Fibroblast of mammary gland (primary cell): ENCODE data around the gene CHRNG.

Experiments
- DNase-seq: peaks from one replicate; pipeline ENCODE4 v3.0.0-alpha.2; 2010; ENCODE audit warnings: low read depth
- H3K4me3 ChIP-seq: 2 replicates; pipeline ENCODE4 v1.5.1; 2011; ENCODE audit warnings: low read depth, mild to moderate bottlenecking, low read length, moderate library complexity; ENCODE audit not compliant: control insufficient read depth
- TF ChIP-seq, protein P1 (sequence below): conservative IDR thresholded peaks from 2 replicates; pipeline ENCODE4 v1.5.1; 2011; ENCODE audit warnings: low read depth, low read length, inconsistent platforms; ENCODE audit not compliant: control insufficient read depth, insufficient read depth

Gene CHRNG

GRCh38 chr2:232577841-232578240 lies 38.3 kb downstream of the CHRNG start:
- DNase-seq = no peak
- TF ChIP-seq, protein P1, sequence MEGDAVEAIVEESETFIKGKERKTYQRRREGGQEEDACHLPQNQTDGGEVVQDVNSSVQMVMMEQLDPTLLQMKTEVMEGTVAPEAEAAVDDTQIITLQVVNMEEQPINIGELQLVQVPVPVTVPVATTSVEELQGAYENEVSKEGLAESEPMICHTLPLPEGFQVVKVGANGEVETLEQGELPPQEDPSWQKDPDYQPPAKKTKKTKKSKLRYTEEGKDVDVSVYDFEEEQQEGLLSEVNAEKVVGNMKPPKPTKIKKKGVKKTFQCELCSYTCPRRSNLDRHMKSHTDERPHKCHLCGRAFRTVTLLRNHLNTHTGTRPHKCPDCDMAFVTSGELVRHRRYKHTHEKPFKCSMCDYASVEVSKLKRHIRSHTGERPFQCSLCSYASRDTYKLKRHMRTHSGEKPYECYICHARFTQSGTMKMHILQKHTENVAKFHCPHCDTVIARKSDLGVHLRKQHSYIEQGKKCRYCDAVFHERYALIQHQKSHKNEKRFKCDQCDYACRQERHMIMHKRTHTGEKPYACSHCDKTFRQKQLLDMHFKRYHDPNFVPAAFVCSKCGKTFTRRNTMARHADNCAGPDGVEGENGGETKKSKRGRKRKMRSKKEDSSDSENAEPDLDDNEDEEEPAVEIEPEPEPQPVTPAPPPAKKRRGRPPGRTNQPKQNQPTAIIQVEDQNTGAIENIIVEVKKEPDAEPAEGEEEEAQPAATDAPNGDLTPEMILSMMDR = no peak
- no peak overlapping the region for H3K4me3 ChIP-seq

DNA sequence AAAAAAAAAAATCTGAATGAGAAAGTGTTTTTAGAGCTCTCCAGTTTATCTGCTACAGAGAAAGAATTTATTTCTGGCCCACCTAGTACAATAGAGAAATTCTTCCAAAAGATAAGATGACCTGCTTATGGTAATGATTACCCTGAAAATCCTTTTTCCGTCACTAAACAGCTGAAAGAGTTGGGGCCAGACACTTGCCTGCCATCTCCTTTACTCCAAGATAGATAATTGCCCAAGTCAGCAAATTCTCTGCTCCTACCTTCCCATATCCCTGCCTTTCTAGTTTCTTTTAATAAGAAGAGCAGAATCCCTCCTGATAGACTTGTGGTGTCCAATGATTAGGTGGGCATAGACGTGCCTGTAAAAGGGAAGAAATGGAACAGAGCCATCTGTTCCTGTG lies 39.1 kb downstream of the CHRNG start:
- H3K4me3 ChIP-seq = no peak overlapping the region
- no peak for DNase-seq
- TF ChIP-seq, protein P1 = no peak

- DNase-seq = no peak
- H3K4me3 ChIP-seq = no peak overlapping the region
- TF ChIP-seq, protein P1 = no peak
These were observed 41.1 kb downstream of the CHRNG start for GRCh38 chr2:232580648-232580981.

GRCh38 chr2:232581725-232582124 lies 42.2 kb downstream of the CHRNG start:
- DNase-seq = no peak
- TF ChIP-seq, protein P1 = no peak

GRCh38 chr2:232584238-232584637 lies 44.7 kb downstream of the CHRNG start:
- DNase-seq = no peak
- H3K4me3 ChIP-seq = no peak overlapping the region
- TF ChIP-seq, protein P1 = no peak

More at GRCh38 chr2:232581725-232582124, 42.2 kb downstream of the CHRNG start:
- H3K4me3 ChIP-seq = no peak overlapping the region

GRCh38 chr2:232586943-232587505 lies 47.5 kb downstream of the CHRNG start:
- TF ChIP-seq, protein P1 = no peak
- no peak overlapping the region for H3K4me3 ChIP-seq
- no peak for DNase-seq

GRCh38 chr2:232587512-232587911 lies 48.0 kb downstream of the CHRNG start:
- no peak for DNase-seq
- no peak overlapping the region for H3K4me3 ChIP-seq
- TF ChIP-seq, protein P1 = no peak
